Esophagus muscularis mucosa (tissue), 4 donors: Measurements from ENCODE around the gene FAM222B. TPM values are rescaled to one million over a fixed set of nuclear protein-coding genes. Genes with fewer than 3 reads are reported as not detected.
"Not testable (repeated sequence)": the region's sequence is repeated elsewhere in the genome, so short reads cannot be mapped to it uniquely, and the experiment has no call there.

Source experiments
- DNase-seq: peaks from one replicate; pipeline ENCODE4 v3.0.0-alpha.2; 2017; ENCODE audit errors: extremely low spot score
- H3K27ac ChIP-seq, 4 donors: fragments of 200-600 bp; sonication (generic); replicated peaks in 1 of 4; 1 replicate in 3 of 4; 2 replicates in 1 of 4; pipeline ENCODE4 v1.5.1; 2016 to 2019; ENCODE audit warnings: mild to moderate bottlenecking in 1 of 4
- H3K27me3 ChIP-seq, 4 donors: fragments of 200-600 bp; sonication (generic); one replicate each; pipeline versions ENCODE4 v1.5.1 to v1.6.0; 2016 to 2019
- H3K36me3 ChIP-seq, 4 donors: fragments of 200-600 bp; sonication (generic); one replicate each; pipeline ENCODE4 v1.5.1; 2016 to 2019
- H3K4me1 ChIP-seq, 4 donors: fragments of 200-600 bp; sonication (generic); one replicate each; pipeline ENCODE4 v1.5.1; 2016 to 2019
- H3K4me3 ChIP-seq, 4 donors: fragments of 200-600 bp; sonication (generic); 1 replicate in 2 of 4; 2 replicates in 2 of 4; pipeline ENCODE4 v1.5.1; 2016 to 2019; ENCODE audit warnings: mild to moderate bottlenecking in 4 of 4, moderate library complexity in 1 of 4
- H3K9me3 ChIP-seq, 4 donors: fragments of 200-600 bp; sonication (generic); 1 replicate in 3 of 4; 2 replicates in 1 of 4; pipeline ENCODE4 v1.5.1; 2016 to 2019
- EP300 ChIP-seq: sonication (generic); formaldehyde crosslinking; IDR thresholded peaks from one replicate; pipeline ENCODE4 v1.6.1; 2017; ENCODE audit warnings: antibody characterized with exemption
- POLR2A ChIP-seq: fragments of 450-650 bp; IDR thresholded peaks from one replicate; pipeline ENCODE4 v1.6.1; 2017; ENCODE audit warnings: antibody characterized with exemption, moderate library complexity, mild to moderate bottlenecking, low read depth
- POLR2AphosphoS5 ChIP-seq, 2 donors: sonication (generic); formaldehyde crosslinking; IDR thresholded peaks; one replicate each; pipeline ENCODE4 v1.6.1; 2017; ENCODE audit warnings: antibody characterized with exemption in 2 of 2
- WGBS: methylation state at CpG from one replicate; pipeline ENCODE4 v1.1.5; 2018; 5-methylcytosine and 5-hydroxymethylcytosine counted together
- intact Hi-C: fragments of 100-400 bp; cut with DNase I; formaldehyde crosslinking; loops from one replicate; pipeline ENCODE4 v1.15.1; 2023
- total RNA-seq, 4 donors: library from RNA; depleted of rRNA; stranded (reverse); fragments of >200 nt; gene quantifications; one replicate each; pipeline versions ENCODE4 v1.1.0 to v1.2.1, GENCODE V29; 2016
- TF ChIP-seq, protein P1 (sequence below), 3 experiments: fragments of 200-600 bp in 2 of 3; fragments of 450-650 bp in 1 of 3; sonication (generic) in 2 of 3; IDR thresholded peaks; one replicate each; pipeline ENCODE4 v1.5.1; 2017 to 2019; ENCODE audit warnings: antibody characterized with exemption in 3 of 3, mild to moderate bottlenecking in 2 of 3, moderate library complexity in 1 of 3

The FAM222B gene
- total RNA-seq, 4 donors from 2014 or later: 15.9 to 48.1 (median 30.3) TPM

DNA sequence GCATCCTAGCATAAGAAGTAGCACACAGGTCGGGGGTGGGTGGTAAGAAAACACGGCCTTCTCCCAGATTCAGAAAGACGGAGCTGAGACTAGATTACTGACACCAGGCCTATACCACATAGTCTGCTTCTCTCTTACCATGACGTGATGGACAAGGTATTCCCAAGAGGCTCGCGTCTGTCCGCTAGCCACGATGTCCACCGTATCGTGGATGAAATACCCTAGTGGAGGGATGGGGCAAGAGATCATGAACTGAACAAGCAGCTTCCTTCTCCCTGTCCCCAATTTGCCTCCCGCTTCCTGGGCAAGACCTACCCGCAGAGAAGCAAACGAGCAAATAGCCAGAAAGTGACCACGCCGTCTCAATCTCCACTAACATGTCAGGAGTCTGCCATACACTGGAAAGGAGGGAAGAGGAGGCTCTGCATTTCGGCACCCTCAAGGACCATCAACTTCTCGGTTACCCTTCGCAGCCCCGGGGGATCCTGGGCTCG lies 117.4 kb downstream of the FAM222B start:
- Histone ChIP-seq H3K4me3 (peak overlapping the region; percentile 72 to 98 (median 76)), H3K4me1 (peaks cover 46 to 73% (median 69%) of the 10 kb centered on the region in 4 donors), H3K27me3 (no peaks in the 10 kb centered on the region), H3K36me3 (peaks cover 33 to 44% (median 40%) of the 10 kb centered on the region in 4 donors), H3K9me3 (no peaks in the 10 kb centered on the region), H3K27ac (peak overlapping the region; percentile 95 to 98 (median 96))
- whole genome bisulfite sequencing: 45% methylated on average over 15 of the region's 20 CpGs
- no peak for TF ChIP-seq POLR2AphosphoS5 (IDR thresholded peaks at IDR 0.05)
- TF ChIP-seq POLR2A: no peak
- no peak for TF ChIP-seq EP300
- TF ChIP-seq, protein P1, sequence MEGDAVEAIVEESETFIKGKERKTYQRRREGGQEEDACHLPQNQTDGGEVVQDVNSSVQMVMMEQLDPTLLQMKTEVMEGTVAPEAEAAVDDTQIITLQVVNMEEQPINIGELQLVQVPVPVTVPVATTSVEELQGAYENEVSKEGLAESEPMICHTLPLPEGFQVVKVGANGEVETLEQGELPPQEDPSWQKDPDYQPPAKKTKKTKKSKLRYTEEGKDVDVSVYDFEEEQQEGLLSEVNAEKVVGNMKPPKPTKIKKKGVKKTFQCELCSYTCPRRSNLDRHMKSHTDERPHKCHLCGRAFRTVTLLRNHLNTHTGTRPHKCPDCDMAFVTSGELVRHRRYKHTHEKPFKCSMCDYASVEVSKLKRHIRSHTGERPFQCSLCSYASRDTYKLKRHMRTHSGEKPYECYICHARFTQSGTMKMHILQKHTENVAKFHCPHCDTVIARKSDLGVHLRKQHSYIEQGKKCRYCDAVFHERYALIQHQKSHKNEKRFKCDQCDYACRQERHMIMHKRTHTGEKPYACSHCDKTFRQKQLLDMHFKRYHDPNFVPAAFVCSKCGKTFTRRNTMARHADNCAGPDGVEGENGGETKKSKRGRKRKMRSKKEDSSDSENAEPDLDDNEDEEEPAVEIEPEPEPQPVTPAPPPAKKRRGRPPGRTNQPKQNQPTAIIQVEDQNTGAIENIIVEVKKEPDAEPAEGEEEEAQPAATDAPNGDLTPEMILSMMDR (IDR thresholded peaks at IDR 0.05): no peak
- DNase-seq: no peak
- intact Hi-C loops: no loop called here

DNA sequence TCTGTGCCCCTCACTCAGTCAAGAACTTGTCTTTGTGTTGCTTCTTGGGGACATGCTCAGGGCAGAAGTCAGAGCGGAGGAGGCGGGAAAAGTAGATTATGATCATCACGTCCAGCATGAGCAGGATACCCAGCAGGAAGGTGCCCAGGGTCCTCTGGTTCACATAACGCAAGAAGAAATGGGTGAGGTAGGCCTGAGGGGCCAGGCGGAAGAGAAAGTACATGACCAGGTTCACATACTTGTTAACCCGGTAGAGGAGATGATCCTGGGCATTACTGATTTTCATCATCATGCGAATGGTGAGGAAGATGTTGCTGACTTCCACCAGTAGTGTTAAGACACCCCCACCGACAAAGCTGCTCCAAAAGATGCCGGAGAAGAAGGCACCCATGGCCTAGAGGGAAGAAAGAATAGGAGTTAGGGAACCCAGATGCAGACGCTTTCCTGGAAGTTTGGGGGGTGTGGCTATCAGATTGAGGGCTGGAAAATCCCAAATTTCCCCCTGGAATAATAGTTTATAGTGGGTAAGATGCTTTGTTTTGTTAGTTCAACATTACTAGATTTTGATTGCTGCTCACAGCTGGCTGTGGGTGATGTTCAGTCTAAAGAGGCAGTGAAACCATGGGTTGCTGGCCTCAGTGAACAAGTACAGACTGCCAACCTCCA lies 118.0 kb downstream of the FAM222B start:
- TF ChIP-seq EP300 (no peak), POLR2AphosphoS5 (IDR thresholded peaks at IDR 0.05) (no peak), POLR2A (no peak)
- TF ChIP-seq, protein P1 (IDR thresholded peaks at IDR 0.05): no peak
- H3K27ac ChIP-seq: peak overlapping the region in 3 of 4 donors; percentile 95 to 98 (median 97)
- DNase-seq: no peak
- H3K36me3 ChIP-seq: peaks cover 33 to 44% (median 40%) of the 10 kb centered on the region in 4 donors
- H3K4me1 ChIP-seq: peaks cover 46 to 76% (median 69%) of the 10 kb centered on the region in 4 donors
- no peaks in the 10 kb centered on the region for H3K9me3 ChIP-seq
- WGBS: 79% methylated on average over 10 of the region's 10 CpGs
- H3K4me3 ChIP-seq: no peak overlapping the region
- H3K27me3 ChIP-seq: no peaks in the 10 kb centered on the region
- intact Hi-C loops: loop anchor here (5.0 kb wide), 1 partner anchor 38 kb away; no protein-coding TSS in a partner anchor

DNA sequence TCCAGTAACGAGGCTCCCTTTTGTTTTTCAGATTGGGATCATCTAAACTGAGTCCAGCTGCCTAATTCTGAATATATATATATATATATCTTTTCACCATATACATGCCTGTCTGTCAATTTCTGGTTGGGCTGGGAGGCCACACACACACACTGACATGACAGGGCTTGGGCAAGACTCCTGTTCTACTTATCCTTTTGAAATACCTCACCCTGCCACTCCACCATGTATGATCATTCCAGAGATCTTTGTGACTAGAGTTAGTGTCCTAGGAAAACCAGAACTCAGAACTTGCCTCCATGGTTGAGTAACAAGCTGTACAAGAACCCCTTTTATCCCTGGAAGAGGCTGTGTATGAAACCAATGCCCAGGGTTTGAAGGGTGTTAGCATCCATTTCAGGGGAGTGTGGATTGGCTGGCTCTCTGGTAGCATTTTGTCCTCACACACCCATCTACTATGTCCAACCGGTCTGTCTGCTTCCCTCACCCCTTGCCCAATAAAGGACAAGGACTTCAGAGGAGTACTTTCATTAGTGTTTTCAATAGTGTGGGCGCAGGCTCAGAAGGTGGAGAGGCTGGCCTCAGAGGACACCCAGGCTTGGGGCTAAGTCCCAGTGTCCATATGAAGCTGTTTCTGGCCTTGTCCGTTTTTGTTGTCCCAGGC lies 118.6 kb downstream of the FAM222B start:
- not testable (repeated sequence) for DNase-seq, H3K9me3 ChIP-seq, H3K27me3 ChIP-seq, H3K4me3 ChIP-seq, H3K27ac ChIP-seq
- Histone ChIP-seq H3K4me1 (peaks cover 50 to 75% (median 67%) of the 10 kb centered on the region in 4 donors), H3K36me3 (peaks cover 33 to 44% (median 40%) of the 10 kb centered on the region in 4 donors)
- WGBS: 64% methylated on average over 4 of the region's 4 CpGs
- intact Hi-C loops: loop anchor here (5.0 kb wide), 1 partner anchor 38 kb away; no protein-coding TSS in a partner anchor

DNA sequence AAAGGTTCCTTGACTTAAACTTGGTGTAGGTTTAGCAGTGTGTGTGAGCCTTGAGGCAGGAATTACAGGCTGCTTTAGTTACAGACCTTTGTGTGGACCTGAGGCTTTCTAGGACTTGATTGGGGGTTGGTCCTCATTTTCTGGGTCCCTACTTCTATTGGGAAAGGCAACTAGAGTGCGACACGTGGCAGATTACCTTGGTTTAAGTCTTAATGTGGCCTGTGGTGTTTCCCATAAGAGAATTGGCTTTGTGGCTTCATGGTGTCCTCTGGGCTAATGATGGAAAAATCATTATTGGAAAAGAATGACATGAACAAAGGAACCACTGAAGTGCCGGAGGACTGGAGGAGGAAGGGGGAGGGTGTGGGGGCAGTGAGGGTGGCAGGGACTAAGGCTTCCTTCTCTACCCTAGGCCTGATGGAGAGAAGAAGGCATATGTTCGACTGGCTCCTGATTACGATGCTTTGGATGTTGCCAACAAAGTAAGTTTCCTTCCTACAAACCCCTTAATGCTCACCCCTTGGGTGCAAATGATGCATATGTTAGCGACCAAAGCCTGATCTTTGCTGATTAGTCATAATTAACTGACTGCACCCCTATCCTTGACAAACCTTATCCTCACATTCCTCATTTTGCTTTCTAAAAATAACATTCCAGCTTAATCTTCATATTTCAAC lies 119.3 kb downstream of the FAM222B start:
- intact Hi-C loops: loop anchor here (5.0 kb wide), 1 partner anchor 39 kb away; no protein-coding TSS in a partner anchor
- peaks cover 33 to 44% (median 40%) of the 10 kb centered on the region in 4 donors for H3K36me3 ChIP-seq
- peaks cover 55 to 80% (median 73%) of the 10 kb centered on the region in 4 donors for H3K4me1 ChIP-seq
- TF ChIP-seq POLR2A: no peak
- no peak for TF ChIP-seq EP300
- TF ChIP-seq, protein P1 (IDR thresholded peaks at IDR 0.05): no peak
- no peak for TF ChIP-seq POLR2AphosphoS5 (IDR thresholded peaks at IDR 0.05)
- H3K27me3 ChIP-seq: no peaks in the 10 kb centered on the region
- no peak overlapping the region for H3K4me3 ChIP-seq
- no peaks in the 10 kb centered on the region for H3K9me3 ChIP-seq
- H3K27ac ChIP-seq: no peak overlapping the region
- no peak for DNase-seq
- WGBS: 76% methylated on average over 6 of the region's 6 CpGs
